WTC11 (cell line): ENCODE data around the gene SLC9A9. TPM values are rescaled to one million over a fixed set of nuclear protein-coding genes. Genes with fewer than 3 reads are reported as not detected.

Experiments used
- ATAC-seq: fragments of 200-7000 bp; cut with Tn5 transposase; 2 replicates; pipeline ENCODE4 v1.10.0; 2021; ENCODE audit warnings: mild to moderate bottlenecking, moderate library complexity
- CTCF ChIA-PET: fragments of 300-600 bp; sonication (Branson Sonifier 250); formaldehyde crosslinking; loops from one replicate; lab custom pipeline; 2021; ENCODE audit warnings: antibody characterized with exemption; lab: Charles Lee
- POLR2A ChIA-PET: fragments of 350-600 bp; sonication (Branson Sonifier 250); formaldehyde crosslinking; loops from one replicate; lab custom pipeline; 2021; ENCODE audit warnings: antibody characterized with exemption; lab: Charles Lee
- DNase-seq: peaks from one replicate; pipeline ENCODE4 v3.0.0; 2021; ENCODE audit warnings: low spot score
- H3K27ac Mint-ChIP-seq: 2 replicates; pipeline ENCODE4 v1.8.0; 2021; ENCODE audit warnings: mixed read lengths
- H3K27me3 Mint-ChIP-seq: 2 replicates; pipeline ENCODE4 v1.8.0; 2021; ENCODE audit warnings: low read depth, mild to moderate bottlenecking, moderate library complexity, mixed read lengths
- H3K36me3 Mint-ChIP-seq: 2 replicates; pipeline ENCODE4 v1.8.0; 2021; ENCODE audit warnings: mixed read lengths
- H3K4me1 Mint-ChIP-seq: 2 replicates; pipeline ENCODE4 v1.8.0; 2022; ENCODE audit warnings: mixed read lengths
- H3K4me3 Mint-ChIP-seq: 2 replicates; pipeline ENCODE4 v1.8.0; 2021; ENCODE audit warnings: mild to moderate bottlenecking, moderate library complexity, mixed read lengths
- H3K9me3 Mint-ChIP-seq: 2 replicates; pipeline ENCODE4 v1.8.0; 2021; ENCODE audit warnings: mixed read lengths
- ATF3 ChIP-seq: sonication (generic); formaldehyde crosslinking; conservative IDR thresholded peaks from 2 replicates; pipeline ENCODE4 v1.8.1; 2022; ENCODE audit warnings: mild to moderate bottlenecking, missing genetic modification reagents
- CBFB ChIP-seq: sonication (generic); formaldehyde crosslinking; IDR thresholded peaks from 2 replicates; pipeline ENCODE4 v1.8.1; 2022; ENCODE audit warnings: mild to moderate bottlenecking, low read depth, missing genetic modification reagents
- E2F5 ChIP-seq: sonication (generic); formaldehyde crosslinking; IDR thresholded peaks from 2 replicates; pipeline ENCODE4 v1.8.1; 2022; ENCODE audit warnings: mild to moderate bottlenecking, moderate library complexity, missing genetic modification reagents
- EMX1 ChIP-seq: fragments of 250-450 bp; sonication (Bioruptor Pico); IDR thresholded peaks from 2 replicates; pipeline ENCODE4 v1.8.0; 2021; ENCODE audit warnings: mild to moderate bottlenecking
- NFATC4 ChIP-seq: fragments of 250-450 bp; sonication (Bioruptor Pico); IDR thresholded peaks from 2 replicates; pipeline ENCODE4 v1.9.0; 2021; ENCODE audit warnings: mild to moderate bottlenecking
- PRDM15 ChIP-seq: sonication (generic); formaldehyde crosslinking; IDR thresholded peaks from 2 replicates; pipeline ENCODE4 v1.8.0; 2022; ENCODE audit warnings: missing genetic modification reagents
- SOX15 ChIP-seq: fragments of 250-450 bp; sonication (Bioruptor Pico); IDR thresholded peaks from 2 replicates; pipeline ENCODE4 v1.9.0; 2021; ENCODE audit warnings: mild to moderate bottlenecking
- TEAD4 ChIP-seq: sonication (generic); formaldehyde crosslinking; IDR thresholded peaks from 2 replicates; pipeline ENCODE4 v1.8.0; 2022; ENCODE audit warnings: mild to moderate bottlenecking, missing genetic modification reagents
- ZBTB43 ChIP-seq: sonication (generic); formaldehyde crosslinking; IDR thresholded peaks from 2 replicates; pipeline ENCODE4 v1.8.1; 2023; ENCODE audit warnings: mild to moderate bottlenecking, missing genetic modification reagents
- ZNF512 ChIP-seq: sonication (generic); formaldehyde crosslinking; IDR thresholded peaks from 2 replicates; pipeline ENCODE4 v1.8.1; 2022; ENCODE audit warnings: missing genetic modification reagents, borderline replicate concordance
- ZNF532 ChIP-seq: fragments of 250-450 bp; sonication (Bioruptor Pico); IDR thresholded peaks from 2 replicates; pipeline ENCODE4 v1.9.0; 2021; ENCODE audit warnings: mild to moderate bottlenecking, borderline replicate concordance
- total RNA-seq: library from RNA; stranded (reverse); gene quantifications from 3 replicates; pipeline ENCODE4 v1.2.3, GENCODE V29; 2021

SLC9A9 gene
- total RNA-seq, 1 experiment from 2014 or later = 1.2 TPM

- Mint-ChIP-seq H3K9me3 (peaks cover 26% of the 10 kb centered on the region), H3K4me1 (no peaks in the 10 kb centered on the region), H3K36me3 (peaks cover 4% of the 10 kb centered on the region), H3K27me3 (no peaks in the 10 kb centered on the region; the same call in 1 of the 2 replicates), H3K27ac (no peak overlapping the region), H3K4me3 (no peak overlapping the region)
- CTCF ChIA-PET = no interaction called here
- POLR2A ChIA-PET = no interaction called here
- ATAC-seq = no peak
- no peak for TF ChIP-seq TEAD4 (CRISPR knock-in tag)
- TF ChIP-seq E2F5 (CRISPR knock-in tag) = no peak
- no peak for DNase-seq
Measured at GRCh38 chr3:143551761-143552160, 296.5 kb downstream of the SLC9A9 start.

GRCh38 chr3:143548861-143549497 is 299.3 kb downstream of the SLC9A9 start:
- Mint-ChIP-seq H3K27ac (no peak overlapping the region), H3K36me3 (no peaks in the 10 kb centered on the region), H3K4me1 (no peaks in the 10 kb centered on the region), H3K27me3 (no peaks in the 10 kb centered on the region), H3K4me3 (no peak overlapping the region), H3K9me3 (peaks cover 12% of the 10 kb centered on the region)
- CTCF ChIA-PET = no interaction called here
- POLR2A ChIA-PET = no interaction called here
- DNase-seq (no peak), ATAC-seq (no peak)
- no peak for TF ChIP-seq PRDM15 (CRISPR knock-in tag)
- no peak for TF ChIP-seq NFATC4 (CRISPR knock-in tag)
- TF ChIP-seq ZBTB43 = no peak
- no peak for TF ChIP-seq SOX15 (CRISPR knock-in tag)
- no peak for TF ChIP-seq EMX1 (CRISPR knock-in tag)
- no peak for TF ChIP-seq ZNF532 (CRISPR knock-in tag)
- TF ChIP-seq ATF3 (CRISPR knock-in tag) = no peak
- TF ChIP-seq ZNF512 (CRISPR knock-in tag) = no peak
- TF ChIP-seq CBFB = no peak
